Tibial nerve (tissue), 4 donors: Measurements from ENCODE around the gene SNRNP35. TPM values are rescaled to one million over a fixed set of nuclear protein-coding genes. Genes with fewer than 3 reads are reported as not detected.

Experiments
- DNase-seq, 2 donors: peaks; one replicate each; pipeline ENCODE4 v3.0.0-alpha.2; 2019; ENCODE audit warnings: low spot score in 2 of 2
- H3K27ac ChIP-seq, 4 donors: fragments of 200-600 bp; sonication (generic) in 3 of 4; one replicate each; pipeline ENCODE4 v1.5.1; 2017 to 2019; ENCODE audit warnings: mild to moderate bottlenecking in 1 of 4
- H3K27me3 ChIP-seq, 2 donors: fragments of 200-600 bp; sonication (generic) in 1 of 2; one replicate each; pipeline versions ENCODE4 v1.5.1 to v1.6.0; 2017 to 2019
- H3K36me3 ChIP-seq, 3 donors: fragments of 200-600 bp; sonication (generic); one replicate each; pipeline ENCODE4 v1.5.1; 2018 to 2019
- H3K4me1 ChIP-seq, 4 donors: fragments of 200-600 bp; sonication (generic) in 3 of 4; one replicate each; pipeline ENCODE4 v1.5.1; 2017 to 2019
- H3K4me3 ChIP-seq, 4 donors: fragments of 200-600 bp; sonication (generic) in 3 of 4; one replicate each; pipeline ENCODE4 v1.5.1; 2017 to 2019; ENCODE audit warnings: mild to moderate bottlenecking in 1 of 4, moderate library complexity in 1 of 4
- H3K9me3 ChIP-seq, 4 donors: fragments of 200-600 bp; sonication (generic) in 3 of 4; one replicate each; pipeline ENCODE4 v1.5.1; 2017 to 2019
- EP300 ChIP-seq, 2 donors: sonication (generic); formaldehyde crosslinking; IDR thresholded peaks; one replicate each; pipeline ENCODE4 v1.6.1; 2017; ENCODE audit warnings: antibody characterized with exemption in 2 of 2, mild to moderate bottlenecking in 1 of 2
- POLR2A ChIP-seq, 2 donors: fragments of 450-650 bp; IDR thresholded peaks; one replicate each; pipeline ENCODE4 v1.6.1; 2017; ENCODE audit warnings: antibody characterized with exemption in 2 of 2, mild to moderate bottlenecking in 2 of 2, moderate library complexity in 2 of 2
- WGBS, 2 donors: methylation state at CpG; one replicate each; pipeline ENCODE4 v1.1.5; 2018; 5-methylcytosine and 5-hydroxymethylcytosine counted together
- total RNA-seq, 4 donors: library from RNA; depleted of rRNA; stranded (reverse); fragments of >200 nt; gene quantifications; one replicate each; pipeline ENCODE4 v1.1.0, GENCODE V29; 2016
- TF ChIP-seq, protein P1 (sequence below), 5 experiments: fragments of 200-600 bp in 3 of 5; fragments of 450-650 bp in 2 of 5; sonication (generic) in 3 of 5; IDR thresholded peaks; one replicate each; pipeline ENCODE4 v1.5.1; 2016 to 2019; ENCODE audit warnings: antibody characterized with exemption in 5 of 5, mild to moderate bottlenecking in 3 of 5, moderate library complexity in 2 of 5

SNRNP35 gene
- total RNA-seq, 4 donors from 2014 or later, result 8.1 to 31.8 (median 20.8) TPM

DNA sequence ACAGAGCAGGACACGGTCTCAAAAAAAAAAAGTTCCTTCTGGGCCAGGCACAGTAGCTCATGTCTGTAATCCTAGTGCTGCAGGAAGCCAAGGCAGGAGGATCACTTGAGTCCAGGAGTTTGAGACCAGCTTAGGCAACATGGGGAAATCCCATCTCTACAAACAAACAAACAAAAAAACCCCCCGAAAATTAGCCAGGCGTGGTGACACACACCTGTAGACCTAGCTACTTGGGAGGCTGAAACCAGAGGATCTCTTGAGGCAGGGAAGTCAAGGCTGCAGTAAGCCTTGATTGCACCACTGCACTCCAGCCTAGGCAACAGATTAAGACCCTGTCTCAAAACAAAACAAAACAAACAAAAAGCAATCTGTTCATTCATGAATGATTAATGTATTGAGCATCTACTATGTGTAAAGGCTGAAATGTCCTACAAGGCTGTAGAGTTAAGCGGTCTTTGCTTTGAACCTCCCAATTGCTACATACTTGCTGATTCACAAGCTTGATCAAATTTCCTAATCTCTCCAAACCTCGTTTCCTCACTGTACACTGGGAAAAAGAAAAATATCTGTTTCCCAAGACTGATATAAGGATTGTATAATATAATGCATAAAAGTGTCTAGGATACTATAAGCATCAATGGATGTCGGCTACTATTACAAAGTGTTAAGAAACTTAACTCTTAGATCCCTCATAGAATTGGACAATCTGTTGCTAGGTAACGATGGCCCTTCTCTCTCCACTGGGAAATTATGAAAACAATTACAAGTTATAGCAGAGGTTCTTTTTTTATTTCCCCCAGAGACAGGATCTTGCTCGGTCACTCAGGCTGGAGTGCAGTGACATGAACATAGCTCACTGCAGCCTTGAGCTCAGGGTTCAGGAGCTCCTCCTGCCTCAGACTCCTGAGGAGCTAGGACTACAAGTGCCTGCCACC is 13.6 kb upstream of the SNRNP35 start:
- Histone ChIP-seq H3K36me3 (no peaks in the 10 kb centered on the region), H3K9me3 (no peaks in the 10 kb centered on the region), H3K4me3 (no peak overlapping the region), H3K27ac (peak overlapping the region in 1 of 4 donors; percentile 73), H3K27me3 (no peaks in the 10 kb centered on the region), H3K4me1 (peaks cover 0 to 30% (median 16%) of the 10 kb centered on the region in 4 donors)
- WGBS, 2 donors, result 62 to 73% methylated on average over 8 of the region's 8 CpGs
- no peak for DNase-seq
- TF ChIP-seq POLR2A (IDR thresholded peaks at IDR 0.05), result no peak
- TF ChIP-seq, protein P1, sequence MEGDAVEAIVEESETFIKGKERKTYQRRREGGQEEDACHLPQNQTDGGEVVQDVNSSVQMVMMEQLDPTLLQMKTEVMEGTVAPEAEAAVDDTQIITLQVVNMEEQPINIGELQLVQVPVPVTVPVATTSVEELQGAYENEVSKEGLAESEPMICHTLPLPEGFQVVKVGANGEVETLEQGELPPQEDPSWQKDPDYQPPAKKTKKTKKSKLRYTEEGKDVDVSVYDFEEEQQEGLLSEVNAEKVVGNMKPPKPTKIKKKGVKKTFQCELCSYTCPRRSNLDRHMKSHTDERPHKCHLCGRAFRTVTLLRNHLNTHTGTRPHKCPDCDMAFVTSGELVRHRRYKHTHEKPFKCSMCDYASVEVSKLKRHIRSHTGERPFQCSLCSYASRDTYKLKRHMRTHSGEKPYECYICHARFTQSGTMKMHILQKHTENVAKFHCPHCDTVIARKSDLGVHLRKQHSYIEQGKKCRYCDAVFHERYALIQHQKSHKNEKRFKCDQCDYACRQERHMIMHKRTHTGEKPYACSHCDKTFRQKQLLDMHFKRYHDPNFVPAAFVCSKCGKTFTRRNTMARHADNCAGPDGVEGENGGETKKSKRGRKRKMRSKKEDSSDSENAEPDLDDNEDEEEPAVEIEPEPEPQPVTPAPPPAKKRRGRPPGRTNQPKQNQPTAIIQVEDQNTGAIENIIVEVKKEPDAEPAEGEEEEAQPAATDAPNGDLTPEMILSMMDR (IDR thresholded peaks at IDR 0.05), result no peak
- no peak for TF ChIP-seq EP300 (IDR thresholded peaks at IDR 0.05)

DNA sequence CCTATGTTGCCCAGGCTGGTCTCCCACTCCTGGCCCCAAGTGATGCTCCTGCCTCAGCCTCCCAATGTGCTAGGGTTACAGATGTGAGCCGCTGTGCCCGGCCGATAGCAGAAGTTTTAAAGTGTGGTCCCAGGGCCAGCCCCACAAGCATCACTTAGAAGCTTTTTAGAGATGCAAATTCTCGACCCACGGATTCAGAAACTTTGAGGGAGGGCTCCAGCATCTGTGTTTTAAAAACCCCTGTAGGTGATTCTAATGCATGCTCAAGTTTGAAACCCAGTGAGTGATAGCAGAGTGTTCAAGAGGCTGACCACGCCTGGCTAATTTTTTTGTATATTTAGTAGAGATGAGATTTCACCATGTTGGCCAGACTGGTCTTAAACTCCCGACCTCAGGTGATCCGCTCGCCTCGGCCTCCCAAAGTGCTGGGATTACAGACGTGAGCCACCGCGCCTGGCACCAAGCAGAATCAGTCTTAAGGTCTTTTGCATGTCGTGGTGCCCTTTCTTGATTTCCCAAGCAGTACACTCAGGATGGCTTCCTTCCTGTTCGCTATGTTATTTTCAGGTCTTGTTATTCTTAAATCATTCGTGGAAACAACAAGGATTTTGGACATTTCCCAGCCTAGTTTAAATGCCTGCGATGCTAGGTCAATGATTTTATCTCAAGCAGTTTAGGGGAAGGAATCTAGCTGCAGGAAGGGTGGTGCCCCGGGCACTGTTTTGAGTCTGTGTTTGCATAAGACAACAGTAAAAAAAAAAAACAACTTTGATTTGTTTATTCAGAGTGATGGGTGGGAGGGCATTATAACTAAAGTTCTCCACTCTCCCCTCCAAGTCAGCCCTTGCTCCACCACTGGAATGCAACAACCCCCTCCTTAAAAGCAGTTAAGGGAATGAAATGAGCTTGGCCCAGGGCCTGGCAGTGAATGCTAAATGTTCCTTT is 12.3 kb upstream of the SNRNP35 start:
- H3K4me1 ChIP-seq, result peaks cover 0 to 30% (median 16%) of the 10 kb centered on the region in 4 donors
- no peaks in the 10 kb centered on the region for H3K36me3 ChIP-seq
- H3K9me3 ChIP-seq, result no peaks in the 10 kb centered on the region
- no peaks in the 10 kb centered on the region for H3K27me3 ChIP-seq
- peak; percentile 27 to 61 for TF ChIP-seq EP300 (IDR thresholded peaks at IDR 0.05)
- no peak for TF ChIP-seq POLR2A (IDR thresholded peaks at IDR 0.05)
- DNase-seq, result no peak
- H3K4me3 ChIP-seq, result no peak overlapping the region
- H3K27ac ChIP-seq, result peak overlapping the region in 3 of 4 donors; percentile 60 to 73 (median 63)
- WGBS, 2 donors, result 38 to 40% methylated on average over 18 of the region's 18 CpGs

DNA sequence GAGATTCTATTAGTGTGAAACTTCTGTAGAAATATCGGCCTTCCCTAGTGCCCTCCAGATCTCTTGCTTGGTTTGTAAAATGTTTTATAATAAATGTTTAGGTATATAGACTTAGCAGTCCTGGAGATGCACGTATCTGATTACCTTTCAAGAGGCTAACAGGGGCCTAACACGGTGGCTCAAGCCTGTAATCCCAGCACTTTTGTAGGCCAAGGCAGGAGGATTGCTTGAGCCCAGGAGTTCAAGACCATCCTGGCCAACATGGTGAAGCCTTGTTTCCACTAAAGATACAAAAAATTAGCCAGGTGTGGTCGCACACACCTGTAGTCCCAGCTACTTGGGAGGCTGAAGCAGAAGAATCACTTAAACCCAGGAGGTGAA is 11.6 kb upstream of the SNRNP35 start:
- Histone ChIP-seq H3K4me1 (peaks cover 0 to 30% (median 16%) of the 10 kb centered on the region in 4 donors), H3K27me3 (no peaks in the 10 kb centered on the region), H3K9me3 (no peaks in the 10 kb centered on the region), H3K4me3 (no peak overlapping the region), H3K36me3 (no peaks in the 10 kb centered on the region), H3K27ac (peak overlapping the region in 3 of 4 donors; percentile 60 to 73 (median 63))
- 40 to 46% methylated on average over 4 of the region's 4 CpGs for WGBS, 2 donors
- TF ChIP-seq EP300 (IDR thresholded peaks at IDR 0.05) (no peak), POLR2A (IDR thresholded peaks at IDR 0.05) (no peak)
- TF ChIP-seq, protein P1 (IDR thresholded peaks at IDR 0.05), result no peak
- DNase-seq, result no peak

DNA sequence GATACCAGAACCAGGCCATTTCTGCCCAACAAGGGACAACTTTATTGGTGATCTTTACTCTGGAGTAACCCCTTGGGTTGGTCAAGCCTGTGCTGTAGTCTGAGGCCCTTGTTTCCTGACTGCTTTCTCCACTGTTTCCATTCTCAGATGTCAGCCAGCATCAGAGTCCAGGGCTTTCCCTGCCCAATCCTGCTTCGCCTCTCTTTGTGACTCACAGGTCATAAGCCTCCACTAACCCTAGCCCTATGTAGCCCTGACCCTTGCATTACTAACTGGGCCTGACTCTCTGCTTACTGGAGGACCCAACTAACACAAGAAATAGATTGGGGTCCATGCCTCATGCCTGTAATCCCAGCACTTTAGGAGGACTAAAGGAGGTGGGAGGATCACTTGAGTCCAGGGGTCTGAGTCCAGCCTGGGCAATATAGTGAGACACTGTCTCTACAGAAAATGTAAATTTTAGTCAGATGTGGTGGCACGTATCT is 8.6 kb upstream of the SNRNP35 start:
- WGBS, 2 donors, result 59 to 68% methylated on average over 2 of the region's 2 CpGs
- DNase-seq, result no peak
- H3K27ac ChIP-seq, result peak overlapping the region in 1 of 4 donors; percentile 28

DNA sequence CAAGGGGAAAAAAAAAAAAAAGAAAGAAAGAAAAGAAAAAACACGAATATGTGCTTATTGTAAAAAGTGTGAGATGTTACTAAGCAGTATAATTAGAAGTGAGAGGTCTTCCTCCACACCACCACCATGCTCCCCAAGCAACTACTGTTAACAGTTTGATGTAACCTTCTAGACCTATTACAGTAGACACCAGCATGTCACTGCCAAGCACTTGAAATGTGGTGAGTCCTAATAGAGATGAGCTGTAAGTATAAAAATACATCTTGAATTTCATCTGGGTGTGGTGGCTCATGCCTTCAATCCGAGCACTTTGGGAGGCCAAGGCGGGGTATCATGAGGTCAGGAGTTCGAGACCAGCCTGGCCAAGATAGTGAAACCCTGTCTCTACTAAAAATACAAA is 8.1 kb upstream of the SNRNP35 start:
- TF ChIP-seq, protein P1 (IDR thresholded peaks at IDR 0.05), result no peak
- TF ChIP-seq POLR2A (IDR thresholded peaks at IDR 0.05), result no peak
- TF ChIP-seq EP300 (IDR thresholded peaks at IDR 0.05), result no peak

More for the DNA sequence above, 8.6 kb upstream of the SNRNP35 start:
- Histone ChIP-seq H3K9me3 (no peaks in the 10 kb centered on the region), H3K4me3 (no peak overlapping the region), H3K36me3 (no peaks in the 10 kb centered on the region), H3K4me1 (peaks cover 0 to 27% (median 16%) of the 10 kb centered on the region in 4 donors), H3K27me3 (no peaks in the 10 kb centered on the region)
- TF ChIP-seq EP300 (IDR thresholded peaks at IDR 0.05) (no peak), POLR2A (IDR thresholded peaks at IDR 0.05) (no peak)
- TF ChIP-seq, protein P1 (IDR thresholded peaks at IDR 0.05), result no peak

More for the DNA sequence above, 8.1 kb upstream of the SNRNP35 start:
- no peaks in the 10 kb centered on the region for H3K9me3 ChIP-seq
- no peak overlapping the region for H3K27ac ChIP-seq
- no peak for DNase-seq
- WGBS, 2 donors, result 78 to 80% methylated on average over 4 of the region's 4 CpGs
- H3K27me3 ChIP-seq, result no peaks in the 10 kb centered on the region
- peaks cover 0 to 21% (median 16%) of the 10 kb centered on the region in 4 donors for H3K4me1 ChIP-seq
- H3K4me3 ChIP-seq, result no peak overlapping the region
- H3K36me3 ChIP-seq, result no peaks in the 10 kb centered on the region
